WTC11 (cell line): Measurements from ENCODE around the gene BEND5. TPM values are rescaled to one million over a fixed set of nuclear protein-coding genes. Genes with fewer than 3 reads are reported as not detected.

Source experiments
- ATAC-seq: fragments of 200-7000 bp; cut with Tn5 transposase; 2 replicates; pipeline ENCODE4 v1.10.0; 2021; ENCODE audit warnings: mild to moderate bottlenecking, moderate library complexity
- CTCF ChIA-PET: fragments of 300-600 bp; sonication (Branson Sonifier 250); formaldehyde crosslinking; loops from one replicate; lab custom pipeline; 2021; ENCODE audit warnings: antibody characterized with exemption; lab: Charles Lee
- POLR2A ChIA-PET: fragments of 350-600 bp; sonication (Branson Sonifier 250); formaldehyde crosslinking; loops from one replicate; lab custom pipeline; 2021; ENCODE audit warnings: antibody characterized with exemption; lab: Charles Lee
- DNase-seq: peaks from one replicate; pipeline ENCODE4 v3.0.0; 2021; ENCODE audit warnings: low spot score
- H3K27ac Mint-ChIP-seq: 2 replicates; pipeline ENCODE4 v1.8.0; 2021; ENCODE audit warnings: mixed read lengths
- H3K27me3 Mint-ChIP-seq: 2 replicates; pipeline ENCODE4 v1.8.0; 2021; ENCODE audit warnings: low read depth, mild to moderate bottlenecking, moderate library complexity, mixed read lengths
- H3K36me3 Mint-ChIP-seq: 2 replicates; pipeline ENCODE4 v1.8.0; 2021; ENCODE audit warnings: mixed read lengths
- H3K4me1 Mint-ChIP-seq: 2 replicates; pipeline ENCODE4 v1.8.0; 2022; ENCODE audit warnings: mixed read lengths
- H3K4me3 Mint-ChIP-seq: 2 replicates; pipeline ENCODE4 v1.8.0; 2021; ENCODE audit warnings: mild to moderate bottlenecking, moderate library complexity, mixed read lengths
- H3K9me3 Mint-ChIP-seq: 2 replicates; pipeline ENCODE4 v1.8.0; 2021; ENCODE audit warnings: mixed read lengths
- AR ChIP-seq: fragments of 250-450 bp; sonication (Bioruptor Pico); IDR thresholded peaks from 2 replicates; pipeline ENCODE4 v1.9.0; 2021; ENCODE audit warnings: mild to moderate bottlenecking
- ATF3 ChIP-seq: sonication (generic); formaldehyde crosslinking; conservative IDR thresholded peaks from 2 replicates; pipeline ENCODE4 v1.8.1; 2022; ENCODE audit warnings: mild to moderate bottlenecking, missing genetic modification reagents
- JAZF1 ChIP-seq: fragments of 250-450 bp; sonication (Bioruptor Pico); IDR thresholded peaks from 2 replicates; pipeline ENCODE4 v1.9.0; 2021; ENCODE audit warnings: moderate library complexity, mild to moderate bottlenecking, inconsistent platforms
- ZNF232 ChIP-seq: sonication (generic); formaldehyde crosslinking; IDR thresholded peaks from 2 replicates; pipeline ENCODE4 v1.8.0; 2022; ENCODE audit warnings: mild to moderate bottlenecking, missing genetic modification reagents
- ZNF416 ChIP-seq: fragments of 250-450 bp; sonication (Bioruptor Pico); IDR thresholded peaks from 2 replicates; pipeline ENCODE4 v1.9.0; 2021; ENCODE audit warnings: mild to moderate bottlenecking, inconsistent platforms
- total RNA-seq: library from RNA; stranded (reverse); gene quantifications from 3 replicates; pipeline ENCODE4 v1.2.3, GENCODE V29; 2021
- TF ChIP-seq, protein P1 (sequence below): sonication (generic); formaldehyde crosslinking; IDR thresholded peaks from 2 replicates; pipeline ENCODE4 v1.8.0; 2022; ENCODE audit warnings: mild to moderate bottlenecking, missing genetic modification reagents
- TF ChIP-seq, protein P2 (sequence below): fragments of 250-450 bp; sonication (Bioruptor Pico); IDR thresholded peaks from 2 replicates; pipeline ENCODE4 v2.1.2; 2022; ENCODE audit warnings: mild to moderate bottlenecking, moderate library complexity
- TF ChIP-seq, protein P3 (sequence below): sonication (generic); formaldehyde crosslinking; IDR thresholded peaks from 2 replicates; pipeline ENCODE4 v1.8.0; 2023; ENCODE audit warnings: mild to moderate bottlenecking, missing genetic modification reagents
- TF ChIP-seq, protein P4 (sequence below): sonication (generic); formaldehyde crosslinking; IDR thresholded peaks from 2 replicates; pipeline ENCODE4 v1.8.1; 2022; ENCODE audit warnings: low read depth, missing genetic modification reagents, borderline replicate concordance

The BEND5 gene
- total RNA-seq, 1 experiment from 2014 or later = 4.9 TPM

GRCh38 chr1:48695161-48695560 lies 81.5 kb downstream of the BEND5 start (continued):
- TF ChIP-seq ZNF232 (CRISPR knock-in tag) (no peak), AR (CRISPR knock-in tag) (no peak), JAZF1 (no peak)
- TF ChIP-seq, protein P1, sequence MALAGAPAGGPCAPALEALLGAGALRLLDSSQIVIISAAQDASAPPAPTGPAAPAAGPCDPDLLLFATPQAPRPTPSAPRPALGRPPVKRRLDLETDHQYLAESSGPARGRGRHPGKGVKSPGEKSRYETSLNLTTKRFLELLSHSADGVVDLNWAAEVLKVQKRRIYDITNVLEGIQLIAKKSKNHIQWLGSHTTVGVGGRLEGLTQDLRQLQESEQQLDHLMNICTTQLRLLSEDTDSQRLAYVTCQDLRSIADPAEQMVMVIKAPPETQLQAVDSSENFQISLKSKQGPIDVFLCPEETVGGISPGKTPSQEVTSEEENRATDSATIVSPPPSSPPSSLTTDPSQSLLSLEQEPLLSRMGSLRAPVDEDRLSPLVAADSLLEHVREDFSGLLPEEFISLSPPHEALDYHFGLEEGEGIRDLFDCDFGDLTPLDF (CRISPR knock-in tag) = no peak

GRCh38 chr1:48693674-48694320 lies 82.9 kb downstream of the BEND5 start:
- TF ChIP-seq, protein P1 (CRISPR knock-in tag) = no peak
- TF ChIP-seq, all 79 proteins: peak for 0
- H3K4me3 Mint-ChIP-seq = no peak overlapping the region
- no peaks in the 10 kb centered on the region for H3K36me3 Mint-ChIP-seq
- ATAC-seq = no peak
- ChIA-PET POLR2A (no interaction called here), CTCF (interaction anchor here (0.7 to 7.3 kb wide), 4 partner anchors 15 to 121 kb away, joined by 4 to 82 read pairs (median 41); no protein-coding TSS in a partner anchor)
- no peak overlapping the region for H3K27ac Mint-ChIP-seq
- peaks cover 7% of the 10 kb centered on the region for H3K4me1 Mint-ChIP-seq
- DNase-seq = no peak
- H3K9me3 Mint-ChIP-seq = no peaks in the 10 kb centered on the region
- H3K27me3 Mint-ChIP-seq = no peaks in the 10 kb centered on the region; the same call in 1 of the 2 replicates

GRCh38 chr1:48693180-48693579 lies 83.5 kb downstream of the BEND5 start:
- Mint-ChIP-seq H3K4me3 (no peak overlapping the region), H3K9me3 (no peaks in the 10 kb centered on the region), H3K27ac (no peak overlapping the region), H3K27me3 (no peaks in the 10 kb centered on the region; the same call in 1 of the 2 replicates), H3K36me3 (no peaks in the 10 kb centered on the region)
- POLR2A ChIA-PET = no interaction called here
- no peak for DNase-seq
- TF ChIP-seq, protein P2, sequence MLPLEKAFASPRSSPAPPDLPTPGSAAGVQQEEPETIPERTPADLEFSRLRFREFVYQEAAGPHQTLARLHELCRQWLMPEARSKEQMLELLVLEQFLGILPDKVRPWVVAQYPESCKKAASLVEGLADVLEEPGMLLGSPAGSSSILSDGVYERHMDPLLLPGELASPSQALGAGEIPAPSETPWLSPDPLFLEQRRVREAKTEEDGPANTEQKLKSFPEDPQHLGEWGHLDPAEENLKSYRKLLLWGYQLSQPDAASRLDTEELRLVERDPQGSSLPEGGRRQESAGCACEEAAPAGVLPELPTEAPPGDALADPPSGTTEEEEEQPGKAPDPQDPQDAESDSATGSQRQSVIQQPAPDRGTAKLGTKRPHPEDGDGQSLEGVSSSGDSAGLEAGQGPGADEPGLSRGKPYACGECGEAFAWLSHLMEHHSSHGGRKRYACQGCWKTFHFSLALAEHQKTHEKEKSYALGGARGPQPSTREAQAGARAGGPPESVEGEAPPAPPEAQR (CRISPR knock-in tag) = no peak
- TF ChIP-seq, protein P3, sequence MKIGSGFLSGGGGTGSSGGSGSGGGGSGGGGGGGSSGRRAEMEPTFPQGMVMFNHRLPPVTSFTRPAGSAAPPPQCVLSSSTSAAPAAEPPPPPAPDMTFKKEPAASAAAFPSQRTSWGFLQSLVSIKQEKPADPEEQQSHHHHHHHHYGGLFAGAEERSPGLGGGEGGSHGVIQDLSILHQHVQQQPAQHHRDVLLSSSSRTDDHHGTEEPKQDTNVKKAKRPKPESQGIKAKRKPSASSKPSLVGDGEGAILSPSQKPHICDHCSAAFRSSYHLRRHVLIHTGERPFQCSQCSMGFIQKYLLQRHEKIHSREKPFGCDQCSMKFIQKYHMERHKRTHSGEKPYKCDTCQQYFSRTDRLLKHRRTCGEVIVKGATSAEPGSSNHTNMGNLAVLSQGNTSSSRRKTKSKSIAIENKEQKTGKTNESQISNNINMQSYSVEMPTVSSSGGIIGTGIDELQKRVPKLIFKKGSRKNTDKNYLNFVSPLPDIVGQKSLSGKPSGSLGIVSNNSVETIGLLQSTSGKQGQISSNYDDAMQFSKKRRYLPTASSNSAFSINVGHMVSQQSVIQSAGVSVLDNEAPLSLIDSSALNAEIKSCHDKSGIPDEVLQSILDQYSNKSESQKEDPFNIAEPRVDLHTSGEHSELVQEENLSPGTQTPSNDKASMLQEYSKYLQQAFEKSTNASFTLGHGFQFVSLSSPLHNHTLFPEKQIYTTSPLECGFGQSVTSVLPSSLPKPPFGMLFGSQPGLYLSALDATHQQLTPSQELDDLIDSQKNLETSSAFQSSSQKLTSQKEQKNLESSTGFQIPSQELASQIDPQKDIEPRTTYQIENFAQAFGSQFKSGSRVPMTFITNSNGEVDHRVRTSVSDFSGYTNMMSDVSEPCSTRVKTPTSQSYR (CRISPR knock-in tag) = no peak
- TF ChIP-seq, protein P4, sequence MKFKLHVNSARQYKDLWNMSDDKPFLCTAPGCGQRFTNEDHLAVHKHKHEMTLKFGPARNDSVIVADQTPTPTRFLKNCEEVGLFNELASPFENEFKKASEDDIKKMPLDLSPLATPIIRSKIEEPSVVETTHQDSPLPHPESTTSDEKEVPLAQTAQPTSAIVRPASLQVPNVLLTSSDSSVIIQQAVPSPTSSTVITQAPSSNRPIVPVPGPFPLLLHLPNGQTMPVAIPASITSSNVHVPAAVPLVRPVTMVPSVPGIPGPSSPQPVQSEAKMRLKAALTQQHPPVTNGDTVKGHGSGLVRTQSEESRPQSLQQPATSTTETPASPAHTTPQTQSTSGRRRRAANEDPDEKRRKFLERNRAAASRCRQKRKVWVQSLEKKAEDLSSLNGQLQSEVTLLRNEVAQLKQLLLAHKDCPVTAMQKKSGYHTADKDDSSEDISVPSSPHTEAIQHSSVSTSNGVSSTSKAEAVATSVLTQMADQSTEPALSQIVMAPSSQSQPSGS (CRISPR knock-in tag) = no peak
- TF ChIP-seq ATF3 (CRISPR knock-in tag) (no peak), ZNF416 (CRISPR knock-in tag) (no peak)
- TF ChIP-seq, all 79 proteins: peak for 0
- ATAC-seq = no peak
- peaks cover 8% of the 10 kb centered on the region for H3K4me1 Mint-ChIP-seq
- CTCF ChIA-PET = interaction anchor here (1.9 to 2.8 kb wide), 2 partner anchors 17 to 120 kb away, joined by 8 to 17 read pairs; no protein-coding TSS in a partner anchor
